HG03025 (cell line): ENCODE data around the gene TLE5.
"Not testable (repeated sequence)": the region's sequence is repeated elsewhere in the genome, so short reads cannot be mapped to it uniquely, and the experiment has no call there.

ENCODE experiments used
- ATAC-seq: cut with Tn5 transposase; IDR thresholded peaks from one replicate; pipeline ENCODE4 v1.9.1; 2021; ENCODE audit warnings: mild to moderate bottlenecking, moderate library complexity; ENCODE audit not compliant: unreplicated experiment, low FRiP score

Gene TLE5

DNA sequence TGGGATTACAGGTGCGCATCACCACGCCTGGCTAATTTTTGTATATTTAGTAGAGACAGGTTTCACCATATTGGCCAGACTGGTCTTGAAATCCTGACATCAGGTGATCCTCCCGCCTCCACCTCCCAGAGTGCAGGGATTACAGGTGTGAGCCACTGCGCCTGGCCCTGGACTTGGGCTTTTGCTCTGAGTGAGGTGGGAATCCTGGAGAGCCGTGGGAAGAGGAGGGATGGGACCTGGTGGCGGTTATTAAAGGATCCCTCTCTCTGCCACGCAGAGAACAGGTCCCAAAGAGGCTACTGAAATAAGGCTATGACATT, 1.7 kb upstream of the TLE5 start:
- ATAC-seq, result no peak

GRCh38 chr19:3061182-3062161, 823 bp downstream of the TLE5 start:
- ATAC-seq, result no peak

GRCh38 chr19:3060857-3061181, 1.5 kb downstream of the TLE5 start:
- no peak for ATAC-seq

GRCh38 chr19:3059653-3060052, 2.6 kb downstream of the TLE5 start:
- no peak for ATAC-seq

DNA sequence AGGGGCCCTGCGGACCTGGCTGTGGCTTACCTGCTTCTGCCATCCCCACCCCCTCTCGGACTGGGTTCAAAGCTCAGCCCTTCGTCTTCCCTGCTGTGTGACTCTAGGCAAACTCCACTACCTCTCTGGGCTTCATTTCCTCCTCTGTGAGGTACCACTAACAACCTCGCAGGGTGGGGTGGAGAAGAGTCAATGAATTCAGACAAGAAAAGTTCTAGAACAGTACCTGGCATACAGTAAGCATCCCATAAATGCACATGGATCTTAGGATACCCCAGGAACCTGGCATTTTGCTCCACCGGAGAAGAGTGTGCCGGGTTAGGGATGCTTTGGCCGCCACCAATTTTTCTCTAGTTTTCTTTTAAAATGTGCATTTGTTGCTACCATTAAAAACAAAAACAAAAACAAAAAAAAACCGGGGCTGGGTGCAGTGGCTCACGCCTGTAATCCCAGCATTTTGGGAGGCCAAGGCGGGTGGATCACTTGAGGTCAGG, 3.4 kb downstream of the TLE5 start:
- no peak for ATAC-seq

DNA sequence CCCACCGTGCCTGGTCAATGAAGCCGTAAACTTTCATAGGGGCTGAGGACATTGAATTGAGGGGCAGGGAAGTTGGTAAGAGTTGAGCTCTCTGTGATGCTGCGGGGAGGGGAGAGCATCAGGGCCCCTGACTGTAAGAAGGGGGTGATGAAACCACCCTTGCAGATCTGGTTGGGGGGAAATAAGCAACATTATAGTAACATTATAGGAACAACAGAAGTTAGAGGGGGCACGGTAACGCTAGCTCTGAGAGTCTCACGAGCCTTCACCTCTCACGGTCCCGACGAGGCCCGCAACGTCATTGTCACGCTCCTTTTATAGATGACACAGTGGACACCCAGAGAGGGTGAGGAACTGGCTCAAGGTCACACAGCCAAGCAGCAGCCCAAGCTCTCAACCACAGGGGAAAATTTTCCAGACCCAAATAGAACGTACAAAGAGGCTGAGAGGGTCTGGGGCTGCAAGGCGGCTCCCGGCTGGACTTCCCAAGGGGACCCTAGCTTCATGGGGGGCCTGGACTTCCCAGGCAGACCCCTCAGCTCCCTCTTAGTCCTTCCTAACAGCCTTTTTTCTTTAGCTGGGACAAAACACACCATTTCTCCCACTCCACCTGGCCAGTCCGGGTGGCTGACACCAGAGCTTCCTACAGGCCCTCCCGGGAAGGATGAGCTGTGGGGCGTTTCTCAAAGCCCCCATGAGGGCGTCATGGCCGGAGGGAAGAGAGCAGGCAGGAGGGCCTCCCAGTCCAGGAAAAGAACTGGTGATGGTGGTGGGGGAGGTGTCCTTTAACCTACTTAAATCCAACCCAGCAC, 4.1 kb downstream of the TLE5 start:
- no peak for ATAC-seq

DNA sequence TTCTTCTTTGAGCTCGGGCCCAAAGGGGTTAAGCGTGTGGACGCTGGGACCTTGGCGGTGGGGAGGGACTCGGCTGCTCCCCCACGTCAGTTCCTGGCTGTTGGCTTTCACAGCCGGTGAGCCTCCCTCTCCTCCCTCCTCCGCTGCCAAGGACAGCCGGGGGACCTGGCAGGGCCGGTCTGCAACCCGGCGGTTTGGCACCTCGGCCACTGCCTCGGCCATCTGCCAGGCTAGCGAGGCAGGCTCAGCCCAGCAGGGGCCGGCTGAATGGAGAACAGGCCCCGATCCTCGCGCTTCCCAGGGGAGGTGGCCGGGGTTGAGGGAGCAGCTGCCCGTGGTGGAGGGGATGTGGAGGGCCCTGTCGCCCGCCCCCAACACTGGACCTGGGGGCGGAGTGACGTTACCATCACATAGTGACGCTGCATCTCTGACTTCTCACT, 5.0 kb downstream of the TLE5 start:
- ATAC-seq, result no peak

DNA sequence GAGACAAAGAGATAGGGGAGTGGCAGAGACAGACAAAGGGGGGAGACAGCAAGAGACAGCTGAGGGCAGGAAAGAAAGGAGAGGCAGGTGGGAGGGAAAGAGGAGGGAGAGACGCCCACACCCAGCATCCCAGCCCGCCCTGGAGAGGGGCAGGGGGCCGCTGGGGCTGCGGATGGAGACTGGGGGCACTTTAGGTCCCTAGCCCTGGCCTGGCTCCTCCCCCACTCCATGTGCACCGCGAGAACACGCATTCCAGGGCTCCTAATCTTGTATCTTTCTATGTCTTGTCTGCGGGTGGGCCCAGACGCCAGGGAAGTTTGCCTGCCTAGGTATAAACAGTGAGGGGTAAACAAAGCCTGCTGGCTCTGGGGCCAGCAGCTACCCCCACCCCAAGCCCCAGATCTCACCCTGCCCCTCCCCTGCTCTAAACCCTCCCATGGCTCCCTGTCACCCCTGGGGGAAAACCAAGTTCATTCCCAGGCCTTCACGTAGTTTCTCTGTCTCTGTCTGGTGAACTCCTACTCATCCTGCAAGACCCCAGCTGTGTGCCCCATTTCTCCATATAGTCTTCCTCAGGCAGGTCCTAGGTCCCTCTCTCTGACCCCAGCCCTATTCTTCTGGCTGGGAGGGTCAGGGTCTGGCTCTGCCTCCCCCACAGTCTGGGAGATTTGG, 5.7 kb downstream of the TLE5 start:
- ATAC-seq, result no peak

- ATAC-seq, result no peak
These were observed 6.4 kb downstream of the TLE5 start for GRCh38 chr19:3055741-3056416.

- no peak for ATAC-seq
These were observed 7.1 kb downstream of the TLE5 start for GRCh38 chr19:3054972-3055740.

DNA sequence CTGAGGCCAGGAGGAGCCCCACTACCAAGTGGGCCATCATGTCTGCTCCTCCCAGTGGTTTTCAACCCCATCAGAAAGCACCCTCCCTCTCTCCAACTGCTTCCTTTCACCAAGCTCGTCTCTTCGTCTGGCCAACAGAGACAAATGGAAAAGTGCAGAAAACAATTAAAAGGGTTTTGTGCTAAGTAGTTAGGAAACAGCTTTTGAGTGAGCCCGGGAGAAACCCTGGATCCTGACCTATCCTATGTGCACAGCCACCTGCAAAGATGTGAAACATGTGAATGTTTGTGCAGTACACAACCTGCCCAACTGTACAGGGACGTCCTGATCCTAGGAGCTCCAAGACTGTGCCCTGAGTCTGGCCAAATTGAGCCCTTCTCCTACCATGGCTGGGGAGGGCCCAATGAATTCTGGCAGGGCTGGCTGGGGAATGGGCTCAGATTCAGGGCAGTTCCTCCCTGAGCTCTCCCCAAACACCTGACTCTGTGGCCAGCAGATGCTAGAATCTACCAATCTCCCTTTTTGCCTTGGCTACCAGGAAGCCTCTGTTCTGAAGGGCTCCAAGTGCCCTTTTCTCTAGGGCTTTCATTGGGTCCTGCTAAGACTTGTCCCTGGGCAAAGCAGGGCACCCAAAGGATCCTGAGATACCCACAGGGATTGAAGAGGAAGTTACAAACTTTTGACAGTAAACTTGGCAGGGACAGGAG, 7.9 kb downstream of the TLE5 start:
- ATAC-seq, result no peak

DNA sequence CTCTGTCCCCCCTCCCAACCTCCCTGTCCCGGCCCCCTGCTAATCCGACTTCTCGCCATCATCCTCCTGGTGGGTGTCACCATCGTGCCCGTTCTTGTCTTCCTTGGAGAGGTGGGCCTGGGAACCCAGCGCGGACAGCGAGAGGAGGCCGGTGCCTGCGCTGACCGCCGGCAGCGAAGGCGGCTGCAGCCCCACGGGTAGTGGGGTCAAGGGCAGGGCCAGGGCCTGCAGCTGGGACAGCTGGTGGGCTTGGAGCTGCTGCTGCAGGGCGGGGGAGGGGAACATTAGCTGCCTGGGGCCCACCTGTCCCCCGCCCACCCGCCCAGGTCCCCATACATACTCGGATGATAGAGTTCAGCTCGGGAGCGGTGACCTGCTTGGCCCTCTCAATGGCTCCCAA, 8.5 kb downstream of the TLE5 start:
- ATAC-seq, result no peak

- ATAC-seq, result no peak
These were observed 9.1 kb downstream of the TLE5 start for GRCh38 chr19:3053218-3053621.

GRCh38 chr19:3050016-3050415, 12.3 kb downstream of the TLE5 start:
- not testable (repeated sequence) for ATAC-seq

DNA sequence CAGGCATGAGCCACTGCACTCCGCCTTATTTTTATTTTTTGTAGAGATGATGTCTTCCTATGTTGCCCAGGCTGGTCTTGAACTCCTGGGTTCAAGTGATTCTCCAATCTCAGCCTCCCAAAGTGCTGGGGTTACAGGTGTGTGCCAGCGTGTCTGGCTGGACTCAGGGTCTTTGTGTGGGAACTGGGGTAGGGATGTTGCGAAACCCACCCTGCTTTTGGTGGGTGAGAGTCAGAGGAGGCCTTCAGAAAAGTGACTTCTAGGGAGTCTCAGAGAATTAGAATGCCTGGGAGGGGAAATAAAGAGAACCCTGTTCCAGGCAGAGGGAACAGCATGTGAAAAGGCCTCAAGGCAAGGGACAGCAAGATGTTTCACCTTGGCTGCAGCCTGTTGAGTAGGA, 13.2 kb downstream of the TLE5 start:
- ATAC-seq, result no peak

DNA sequence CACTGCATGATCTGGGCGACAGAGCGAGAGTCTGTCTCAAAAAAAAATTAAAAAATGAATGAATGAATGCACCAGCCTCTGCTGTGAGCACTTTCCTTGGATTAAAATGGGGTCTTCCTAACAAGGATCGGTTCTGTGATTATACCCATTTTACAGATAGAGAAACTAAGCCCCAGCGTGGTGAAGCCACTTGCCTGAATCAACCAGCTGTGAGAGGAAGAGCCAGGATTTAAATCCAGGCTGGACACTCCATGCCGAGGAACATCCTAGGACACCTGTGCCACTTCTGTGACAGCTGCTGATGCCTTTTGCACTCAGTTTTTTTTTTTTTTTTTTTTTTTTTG, 14.1 kb downstream of the TLE5 start:
- ATAC-seq, result no peak

DNA sequence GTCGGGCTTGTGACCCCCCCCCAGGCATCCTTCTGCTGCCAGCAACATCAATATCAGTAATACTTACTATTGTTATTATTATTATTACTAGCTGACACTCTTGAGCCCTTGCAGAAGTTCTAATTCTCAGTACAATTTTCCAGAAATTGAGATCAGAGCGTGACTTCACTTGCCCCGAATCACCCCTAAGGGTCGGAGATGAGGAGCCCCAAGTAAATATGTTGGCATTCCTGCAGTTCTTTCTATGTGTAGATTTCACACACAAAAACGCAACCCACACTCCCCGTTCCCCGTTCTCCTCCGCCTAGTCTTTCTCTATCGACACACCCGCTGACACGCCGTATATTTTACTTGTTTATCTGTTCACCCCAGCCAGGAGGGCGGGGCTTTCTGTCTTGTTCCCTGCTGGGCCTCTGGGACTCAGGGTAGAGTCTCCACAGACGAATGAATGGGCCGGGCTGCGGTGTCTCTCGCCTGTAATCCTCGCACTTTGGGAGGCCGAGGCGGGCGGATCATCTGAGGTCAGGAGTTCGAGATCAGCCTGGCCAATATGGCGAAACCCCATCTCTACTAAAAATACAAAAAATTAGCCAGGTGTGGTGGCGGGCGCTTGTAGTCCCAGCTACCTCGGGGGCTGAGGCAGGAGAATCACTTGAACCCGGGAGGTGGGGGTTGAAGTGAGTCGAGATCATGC, 14.7 kb downstream of the TLE5 start:
- no peak for ATAC-seq

GRCh38 chr19:3046698-3047495, 15.4 kb downstream of the TLE5 start:
- ATAC-seq, result no peak
